Left ventricle myocardium inferior (tissue), 1 donor: ENCODE results near the gene TMEM220. TPM values are rescaled to one million over a fixed set of nuclear protein-coding genes. Genes with fewer than 3 reads are reported as not detected.
"Not testable (repeated sequence)": the region's sequence is repeated elsewhere in the genome, so short reads cannot be mapped to it uniquely, and the experiment has no call there.

Experiments
- DNase-seq: peaks from one replicate; pipeline ENCODE4 v3.0.0-alpha.2; 2020
- H3K27ac ChIP-seq: fragments of 200-600 bp; replicated peaks from 2 replicates; pipeline ENCODE4 v1.8.0; 2021
- H3K27me3 ChIP-seq: fragments of 200-600 bp; 2 replicates; pipeline ENCODE4 v1.8.0; 2021; ENCODE audit warnings: low read depth
- H3K36me3 ChIP-seq: fragments of 200-600 bp; 2 replicates; pipeline ENCODE4 v1.8.0; 2021
- H3K4me1 ChIP-seq: fragments of 200-600 bp; 2 replicates; pipeline ENCODE4 v1.8.0; 2021
- H3K4me3 ChIP-seq: fragments of 200-600 bp; 2 replicates; pipeline ENCODE4 v1.8.0; 2021; ENCODE audit warnings: mild to moderate bottlenecking, moderate library complexity
- H3K9me3 ChIP-seq: fragments of 200-600 bp; replicated peaks from 2 replicates; pipeline ENCODE4 v1.8.0; 2021
- intact Hi-C: fragments of 100-400 bp; cut with micrococcal nuclease; formaldehyde crosslinking; loops from one replicate; pipeline ENCODE4 v1.11.0; 2022
- total RNA-seq: library from RNA; stranded (reverse); fragmentation: NEBNext Ultra II Directional; extraction: Animal tissue kit (Norgen Biotek cat#: 25700); gene quantifications from one replicate; pipeline ENCODE4 v1.2.1, GENCODE V29; 2021
- TF ChIP-seq, protein P1 (sequence below): fragments of 200-600 bp; IDR thresholded peaks from 2 replicates; pipeline ENCODE4 v1.8.0; 2021; ENCODE audit warnings: antibody characterized with exemption, mild to moderate bottlenecking, borderline replicate concordance
- donor health status: DM: no; HTN: yes; CAD: no; lungs with severe emphysema.

The TMEM220 gene
- total RNA-seq, 1 donor from 2014 or later, result 6.4 TPM

DNA sequence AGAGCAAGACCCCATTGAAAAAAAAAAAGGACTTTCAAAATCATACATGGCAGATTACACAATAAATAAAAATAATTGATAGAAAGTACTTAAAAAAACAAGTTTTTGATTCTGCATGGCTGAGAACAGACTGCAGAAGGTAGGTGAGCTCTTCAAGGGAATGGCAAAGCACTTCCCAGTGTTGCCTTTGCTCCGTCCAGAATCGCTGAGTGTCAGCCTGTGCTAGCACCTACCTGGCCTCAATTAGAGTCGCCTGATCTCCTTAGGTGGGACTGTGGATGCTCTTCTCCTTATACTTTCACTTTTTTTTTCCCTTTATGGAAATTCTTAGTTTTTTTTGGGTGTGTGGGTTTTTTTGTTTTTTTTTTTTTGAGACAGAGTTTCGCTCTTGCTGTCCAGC lies 6.0 kb upstream of the TMEM220 start:
- intact Hi-C loops, result loop anchor here (2.0 kb wide), 1 partner anchor 109 kb away; no protein-coding TSS in a partner anchor
- TF ChIP-seq, protein P1, sequence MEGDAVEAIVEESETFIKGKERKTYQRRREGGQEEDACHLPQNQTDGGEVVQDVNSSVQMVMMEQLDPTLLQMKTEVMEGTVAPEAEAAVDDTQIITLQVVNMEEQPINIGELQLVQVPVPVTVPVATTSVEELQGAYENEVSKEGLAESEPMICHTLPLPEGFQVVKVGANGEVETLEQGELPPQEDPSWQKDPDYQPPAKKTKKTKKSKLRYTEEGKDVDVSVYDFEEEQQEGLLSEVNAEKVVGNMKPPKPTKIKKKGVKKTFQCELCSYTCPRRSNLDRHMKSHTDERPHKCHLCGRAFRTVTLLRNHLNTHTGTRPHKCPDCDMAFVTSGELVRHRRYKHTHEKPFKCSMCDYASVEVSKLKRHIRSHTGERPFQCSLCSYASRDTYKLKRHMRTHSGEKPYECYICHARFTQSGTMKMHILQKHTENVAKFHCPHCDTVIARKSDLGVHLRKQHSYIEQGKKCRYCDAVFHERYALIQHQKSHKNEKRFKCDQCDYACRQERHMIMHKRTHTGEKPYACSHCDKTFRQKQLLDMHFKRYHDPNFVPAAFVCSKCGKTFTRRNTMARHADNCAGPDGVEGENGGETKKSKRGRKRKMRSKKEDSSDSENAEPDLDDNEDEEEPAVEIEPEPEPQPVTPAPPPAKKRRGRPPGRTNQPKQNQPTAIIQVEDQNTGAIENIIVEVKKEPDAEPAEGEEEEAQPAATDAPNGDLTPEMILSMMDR, result no peak
- Histone ChIP-seq H3K27me3 (no peaks in the 10 kb centered on the region), H3K27ac (no peak overlapping the region), H3K4me3 (no peak overlapping the region), H3K36me3 (no peaks in the 10 kb centered on the region), H3K4me1 (peaks cover 6% of the 10 kb centered on the region), H3K9me3 (no peaks in the 10 kb centered on the region)
- DNase-seq, result no peak

DNA sequence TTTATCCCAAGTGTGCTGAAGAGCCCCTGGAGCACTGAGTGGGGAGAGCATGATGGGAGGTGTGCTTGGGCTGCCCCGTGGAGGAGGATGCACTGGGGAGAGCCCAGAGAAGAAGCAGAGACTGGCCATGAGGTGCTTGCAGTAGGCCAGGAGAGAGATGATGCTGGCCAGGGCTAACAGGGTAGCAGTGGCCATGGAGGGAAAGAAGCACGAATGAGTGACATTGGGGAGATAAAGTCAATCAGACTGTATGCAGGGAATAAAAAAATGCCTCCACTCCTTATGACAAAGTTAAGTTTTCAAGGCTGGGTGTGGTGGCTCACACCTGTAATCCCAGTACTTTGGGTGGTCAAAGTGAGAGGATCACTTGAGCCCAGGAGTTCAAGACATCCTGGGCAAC lies 5.4 kb upstream of the TMEM220 start:
- intact Hi-C loops, result no loop called here
- no peak overlapping the region for H3K27ac ChIP-seq
- DNase-seq, result no peak
- H3K9me3 ChIP-seq, result no peaks in the 10 kb centered on the region
- H3K36me3 ChIP-seq, result no peaks in the 10 kb centered on the region
- TF ChIP-seq, protein P1, result no peak
- H3K4me1 ChIP-seq, result peaks cover 9% of the 10 kb centered on the region
- no peaks in the 10 kb centered on the region for H3K27me3 ChIP-seq
- no peak overlapping the region for H3K4me3 ChIP-seq

DNA sequence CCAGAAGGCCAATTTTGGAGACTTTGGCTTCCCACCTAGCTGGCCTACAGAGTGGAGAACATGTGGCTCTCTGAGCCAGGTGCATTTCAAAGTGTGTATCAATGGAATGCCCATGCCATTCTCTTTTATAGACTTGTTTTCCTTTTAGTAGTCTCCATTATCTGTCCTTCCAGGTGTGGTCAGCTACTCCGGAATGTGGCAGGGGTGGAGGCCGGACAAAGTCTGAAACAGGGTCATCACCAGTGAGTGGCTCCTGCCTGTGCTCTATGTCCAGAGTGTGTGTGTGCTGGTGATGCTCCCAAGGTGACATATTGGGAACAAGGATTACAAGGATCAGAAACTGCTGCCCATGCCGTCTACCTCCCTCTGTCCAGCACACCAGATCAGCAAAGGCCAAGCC lies 3.8 kb upstream of the TMEM220 start:
- H3K4me1 ChIP-seq, result peaks cover 23% of the 10 kb centered on the region
- no peaks in the 10 kb centered on the region for H3K27me3 ChIP-seq
- H3K9me3 ChIP-seq, result no peaks in the 10 kb centered on the region
- TF ChIP-seq, protein P1, result no peak
- intact Hi-C loops, result no loop called here
- H3K27ac ChIP-seq, result no peak overlapping the region
- DNase-seq, result no peak
- no peak overlapping the region for H3K4me3 ChIP-seq
- H3K36me3 ChIP-seq, result no peaks in the 10 kb centered on the region

DNA sequence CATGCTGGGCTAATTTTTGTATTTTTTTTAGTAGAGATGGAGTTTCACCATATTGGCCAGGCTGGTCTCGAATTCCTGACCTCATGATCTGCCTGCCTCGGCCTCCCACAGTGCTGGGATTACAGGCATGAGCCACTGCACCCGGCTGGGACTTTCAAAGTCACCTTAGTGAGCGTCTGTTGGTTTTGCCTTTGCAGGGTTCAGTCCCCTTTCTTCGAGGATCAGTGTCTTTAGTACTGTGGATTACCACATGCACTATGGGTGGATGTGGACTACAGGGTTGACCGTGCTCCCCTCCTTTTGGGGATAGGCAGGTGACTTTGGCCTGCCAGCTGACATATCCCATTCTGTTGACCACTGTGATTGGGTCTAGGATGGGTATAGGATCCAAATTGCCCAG lies 2.3 kb upstream of the TMEM220 start:
- H3K27me3 ChIP-seq, DNase-seq, H3K4me3 ChIP-seq, H3K9me3 ChIP-seq, H3K27ac ChIP-seq, intact Hi-C loops, H3K36me3 ChIP-seq: not testable (repeated sequence)
- peaks cover 16% of the 10 kb centered on the region for H3K4me1 ChIP-seq

DNA sequence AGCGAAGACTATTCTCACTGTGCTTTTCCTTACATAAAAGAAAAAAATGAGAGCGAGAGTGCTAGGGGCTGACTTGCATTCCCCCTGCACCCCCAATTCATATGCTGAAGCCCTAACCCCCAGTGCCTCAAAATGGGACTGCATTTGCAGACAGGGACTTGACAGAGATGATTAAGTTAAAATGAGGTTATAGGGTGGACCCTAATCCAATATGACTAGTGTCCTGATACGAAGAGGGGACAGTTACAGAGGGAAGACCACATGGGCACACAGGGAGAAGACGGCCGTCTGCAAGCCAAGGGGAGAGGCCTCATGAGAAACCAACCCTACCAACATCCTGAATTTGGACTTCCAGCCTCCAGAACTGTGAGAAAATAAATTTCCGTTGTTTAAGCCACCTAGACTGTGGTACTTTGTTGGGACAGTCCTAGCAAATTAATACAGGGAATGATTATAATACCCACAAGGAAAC lies 1.6 kb upstream of the TMEM220 start:
- no peaks in the 10 kb centered on the region for H3K36me3 ChIP-seq
- no peak overlapping the region for H3K27ac ChIP-seq
- intact Hi-C loops, result no loop called here
- no peaks in the 10 kb centered on the region for H3K27me3 ChIP-seq
- no peak for DNase-seq
- peaks cover 16% of the 10 kb centered on the region for H3K4me1 ChIP-seq
- no peaks in the 10 kb centered on the region for H3K9me3 ChIP-seq
- no peak overlapping the region for H3K4me3 ChIP-seq
- TF ChIP-seq, protein P1, result no peak

DNA sequence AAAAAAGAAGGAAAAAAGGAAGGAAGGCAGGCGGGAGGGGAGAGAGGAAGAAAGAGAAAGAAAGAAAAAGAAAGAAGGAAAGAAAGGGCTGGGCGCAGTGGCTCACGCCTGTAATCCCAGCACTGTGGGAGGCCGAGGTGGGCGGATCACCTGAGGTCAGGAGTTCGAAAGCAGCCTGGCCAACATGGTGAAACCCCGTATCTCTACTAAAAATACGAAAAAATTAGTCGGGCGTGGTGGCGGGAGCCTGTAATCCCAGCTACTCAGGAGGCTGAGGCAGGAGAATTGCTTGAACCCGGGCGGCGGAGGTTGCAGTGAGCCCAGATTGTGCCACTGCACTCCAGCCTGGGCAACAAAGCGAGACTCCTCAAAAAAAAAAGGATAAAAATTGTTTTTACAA lies 424 bp upstream of the TMEM220 start:
- intact Hi-C loops, H3K9me3 ChIP-seq, H3K27me3 ChIP-seq, H3K36me3 ChIP-seq, DNase-seq: not testable (repeated sequence)
- Histone ChIP-seq H3K4me3 (peak overlapping the region; percentile 85), H3K27ac (peak overlapping the region; percentile 96), H3K4me1 (peaks cover 16% of the 10 kb centered on the region)
